Jurkat, Clone E6-1 (cell line): ENCODE measurements around the gene CPT1C.
"Not testable (repeated sequence)": the region's sequence is repeated elsewhere in the genome, so short reads cannot be mapped to it uniquely, and the experiment has no call there.

ENCODE experiments used
- DNase-seq: peaks from one replicate; pipeline ENCODE4 v3.0.0-alpha.2; 2011; ENCODE audit warnings: low read depth, low spot score
- H3K4me3 ChIP-seq: 2 replicates; pipeline ENCODE4 v1.5.1; 2011; ENCODE audit warnings: mild to moderate bottlenecking, low read length, control low read depth, moderate library complexity

The CPT1C gene

DNA sequence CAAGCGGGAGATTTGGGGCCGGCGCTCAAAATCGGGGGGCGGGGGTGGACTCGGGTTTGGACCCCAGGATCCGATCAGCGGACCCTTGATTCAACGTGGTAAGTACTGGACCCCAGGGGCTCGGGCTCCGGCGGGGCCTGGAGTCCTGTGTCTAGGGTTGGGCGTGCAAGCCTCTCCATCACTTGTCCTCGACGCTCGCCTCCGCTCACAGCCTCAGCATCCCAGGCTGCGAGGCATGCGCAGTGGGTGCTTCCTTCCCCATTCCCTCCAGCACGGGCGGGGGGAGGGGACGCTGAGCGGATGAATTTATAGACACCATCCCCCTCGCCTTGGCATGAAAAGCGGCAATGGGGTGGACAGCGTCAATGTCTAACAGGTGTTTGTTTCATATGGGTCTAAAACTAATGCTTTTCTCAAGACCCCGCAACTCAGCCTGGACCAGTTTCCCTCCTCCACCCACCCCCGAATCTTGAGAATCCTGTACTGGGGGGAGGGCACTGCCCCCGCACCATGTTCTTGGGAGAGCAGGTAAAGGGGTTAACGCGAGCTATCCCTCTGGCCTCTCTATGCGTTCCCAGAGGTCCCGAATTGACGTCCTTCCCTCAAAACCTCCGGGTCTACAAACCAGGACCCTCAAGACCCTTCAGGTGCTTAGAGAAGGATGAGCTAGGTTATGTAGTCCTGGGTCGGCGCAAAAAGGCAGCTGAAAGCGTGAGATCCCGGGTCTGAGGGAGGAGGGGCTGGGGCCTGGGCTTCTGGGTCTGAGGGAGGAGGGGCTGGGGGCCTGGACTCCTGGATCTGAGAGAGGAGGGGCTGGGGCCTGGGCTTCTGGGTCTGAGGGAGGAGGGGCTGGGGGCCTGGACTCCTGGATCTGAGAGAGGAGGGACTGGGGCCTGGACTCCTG lies 579 bp downstream of the CPT1C start:
- no peak for DNase-seq
- no peak overlapping the region for H3K4me3 ChIP-seq

DNA sequence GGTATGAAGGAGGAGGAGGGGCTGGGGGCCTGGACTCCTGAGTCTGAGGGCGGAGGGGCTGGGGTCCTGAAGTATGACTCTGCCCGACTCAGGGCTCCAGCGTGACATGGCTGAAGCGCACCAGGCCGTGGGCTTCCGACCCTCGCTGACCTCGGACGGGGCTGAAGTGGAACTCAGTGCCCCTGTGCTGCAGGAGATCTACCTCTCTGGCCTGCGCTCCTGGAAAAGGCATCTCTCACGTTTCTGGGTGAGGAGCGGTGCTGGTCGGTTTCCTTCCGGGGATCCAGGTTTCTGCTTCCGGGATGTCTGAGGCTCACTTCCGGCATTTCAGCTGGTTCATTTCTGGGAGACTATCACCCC lies 1.2 kb downstream of the CPT1C start:
- no peak overlapping the region for H3K4me3 ChIP-seq
- DNase-seq, result no peak

DNA sequence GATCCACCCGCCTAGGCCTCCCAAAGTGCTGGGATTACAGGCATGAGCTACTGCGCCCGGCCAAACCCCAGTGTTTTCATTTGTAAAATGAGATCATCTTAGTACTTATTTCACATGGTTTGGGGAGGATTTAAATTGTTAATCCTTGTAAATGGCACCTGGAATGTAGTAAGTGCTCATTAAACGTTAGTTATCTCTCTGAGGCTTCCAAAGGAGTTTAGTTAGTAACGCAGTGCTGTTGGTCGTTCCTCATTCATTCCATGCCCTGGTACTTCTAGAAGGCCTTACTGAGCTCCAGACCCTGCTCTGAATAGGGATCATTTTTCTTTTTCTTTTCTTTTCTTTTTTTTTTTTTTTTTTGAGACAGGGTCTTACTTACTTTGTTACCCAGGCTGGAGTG lies 5.2 kb downstream of the CPT1C start:
- no peak for DNase-seq
- H3K4me3 ChIP-seq, result no peak overlapping the region

DNA sequence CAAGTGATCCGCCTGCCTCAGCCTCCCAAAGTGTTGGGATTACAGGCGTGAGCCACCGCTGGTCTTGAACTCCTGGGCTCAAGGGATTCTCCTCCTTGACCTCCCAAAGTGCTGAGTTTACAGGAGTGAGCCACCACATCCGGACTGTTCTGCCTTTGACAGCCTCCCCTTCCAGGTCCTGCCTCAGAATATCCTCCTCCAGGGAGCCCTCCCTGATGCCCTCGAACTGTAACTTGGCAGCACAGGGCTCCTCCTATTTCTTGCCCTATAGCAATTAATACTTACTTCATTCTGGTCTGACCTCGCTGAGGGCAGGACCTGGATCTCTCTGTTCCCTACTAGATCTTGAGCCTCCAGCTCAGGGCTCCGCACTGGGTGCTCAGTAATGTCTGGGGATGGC lies 5.9 kb downstream of the CPT1C start:
- no peak for DNase-seq
- H3K4me3 ChIP-seq, result no peak overlapping the region

DNA sequence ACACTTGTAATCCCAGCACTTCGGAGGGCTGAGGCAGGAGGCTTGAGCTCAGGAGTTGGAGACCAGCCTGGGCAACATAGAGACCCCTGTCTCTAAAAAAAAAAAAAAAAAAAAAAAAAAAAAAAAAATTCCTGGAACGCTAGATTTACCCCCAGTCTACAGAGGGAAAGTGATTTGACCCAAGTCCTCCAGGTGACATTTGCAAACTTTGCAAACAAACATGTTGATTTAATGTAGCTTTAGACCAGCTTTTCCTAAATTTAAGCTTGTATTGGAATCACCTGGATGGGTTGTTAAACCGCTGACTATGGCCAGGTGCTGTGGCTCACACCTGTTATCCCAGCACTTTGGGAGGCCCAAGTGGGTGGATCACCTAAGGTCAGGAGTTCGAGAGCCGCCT lies 8.4 kb downstream of the CPT1C start:
- DNase-seq, result no peak
- no peak overlapping the region for H3K4me3 ChIP-seq

DNA sequence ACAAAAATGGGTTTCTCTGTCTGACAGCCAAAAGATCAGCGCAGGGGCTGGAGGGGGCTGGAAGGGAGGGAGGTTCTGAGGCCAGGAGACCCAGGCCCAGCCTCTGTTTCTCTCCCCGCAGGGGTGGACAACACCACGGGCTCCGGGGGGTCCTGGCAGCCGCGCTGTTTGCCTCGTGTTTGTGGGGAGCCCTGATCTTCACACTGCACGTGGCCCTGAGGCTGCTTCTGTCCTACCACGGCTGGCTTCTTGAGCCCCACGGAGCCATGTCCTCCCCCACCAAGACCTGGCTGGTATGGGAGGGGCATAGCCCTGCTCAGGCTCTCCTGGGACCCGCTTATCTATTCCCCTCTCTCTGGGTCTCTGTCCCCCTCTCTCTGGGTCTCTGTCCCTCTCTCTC lies 9.6 kb downstream of the CPT1C start:
- no peak overlapping the region for H3K4me3 ChIP-seq
- DNase-seq, result no peak

DNA sequence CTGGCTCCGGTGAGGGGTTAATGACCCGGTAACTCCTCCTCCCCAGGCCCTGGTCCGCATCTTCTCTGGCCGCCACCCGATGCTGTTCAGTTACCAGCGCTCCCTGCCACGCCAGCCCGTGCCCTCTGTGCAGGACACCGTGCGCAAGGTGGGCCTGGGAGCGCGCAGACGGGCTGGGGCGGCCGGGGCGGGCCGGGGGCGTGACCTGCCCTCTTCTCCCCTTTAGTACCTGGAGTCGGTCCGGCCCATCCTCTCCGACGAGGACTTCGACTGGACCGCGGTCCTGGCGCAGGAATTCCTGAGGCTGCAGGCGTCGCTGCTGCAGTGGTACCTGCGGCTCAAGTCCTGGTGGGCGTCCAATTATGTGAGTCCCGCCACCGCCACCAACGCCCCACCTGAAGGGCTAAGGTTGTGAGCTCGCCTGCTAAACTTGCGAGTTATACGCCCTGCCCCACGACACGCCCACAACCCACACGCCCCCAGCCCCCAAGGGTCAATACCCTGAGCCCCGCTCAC lies 10.4 kb downstream of the CPT1C start:
- no peak for DNase-seq
- H3K4me3 ChIP-seq, result no peak overlapping the region

DNA sequence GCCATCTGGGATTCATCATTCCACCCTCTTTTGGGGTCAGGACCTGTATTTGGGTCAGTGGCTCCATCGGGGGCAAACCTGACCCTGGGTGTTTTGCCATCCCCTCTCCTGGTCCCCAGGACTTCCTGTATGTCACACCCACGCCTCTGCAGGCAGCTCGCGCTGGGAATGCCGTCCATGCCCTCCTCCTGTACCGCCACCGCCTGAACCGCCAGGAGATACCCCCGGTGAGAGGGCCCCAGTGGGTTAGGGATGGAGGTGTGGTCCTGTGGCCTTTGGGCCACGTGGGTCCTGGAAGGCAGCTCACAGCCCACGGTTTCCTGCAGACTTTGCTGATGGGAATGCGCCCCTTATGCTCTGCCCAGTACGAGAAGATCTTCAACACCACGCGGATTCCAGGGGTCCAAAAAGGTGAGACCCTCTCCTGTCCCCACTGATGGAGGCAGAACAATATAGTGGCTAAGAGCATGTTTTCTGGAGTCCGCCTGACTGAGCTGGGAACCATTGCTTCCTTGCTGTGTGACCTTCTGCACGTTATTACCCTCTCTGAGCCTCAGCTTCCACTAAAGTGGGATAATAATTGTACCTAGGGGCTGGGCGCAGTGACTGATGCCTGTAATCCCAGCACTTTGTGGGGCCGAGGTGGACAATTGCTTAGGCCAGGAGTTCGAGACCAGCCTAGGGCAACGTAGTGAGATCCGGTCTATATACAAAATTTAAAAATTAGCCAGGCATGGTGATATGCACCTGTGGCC lies 14.1 kb downstream of the CPT1C start:
- no peak for DNase-seq
- no peak overlapping the region for H3K4me3 ChIP-seq

DNA sequence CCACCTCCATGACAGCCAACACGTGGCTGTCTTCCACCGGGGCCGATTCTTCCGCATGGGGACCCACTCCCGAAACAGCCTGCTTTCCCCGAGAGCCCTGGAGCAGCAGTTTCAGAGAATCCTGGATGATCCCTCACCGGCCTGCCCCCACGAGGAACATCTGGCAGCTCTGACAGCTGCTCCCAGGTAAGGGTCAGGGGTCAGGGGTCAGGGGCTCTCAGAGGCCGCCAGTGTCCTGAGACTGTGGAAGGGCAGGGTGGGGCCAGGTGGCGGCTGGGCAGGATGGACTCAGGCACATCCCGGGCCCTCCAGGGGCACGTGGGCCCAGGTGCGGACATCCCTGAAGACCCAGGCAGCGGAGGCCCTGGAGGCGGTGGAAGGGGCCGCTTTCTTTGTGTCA lies 15.0 kb downstream of the CPT1C start:
- H3K4me3 ChIP-seq, result no peak overlapping the region
- DNase-seq, result no peak

DNA sequence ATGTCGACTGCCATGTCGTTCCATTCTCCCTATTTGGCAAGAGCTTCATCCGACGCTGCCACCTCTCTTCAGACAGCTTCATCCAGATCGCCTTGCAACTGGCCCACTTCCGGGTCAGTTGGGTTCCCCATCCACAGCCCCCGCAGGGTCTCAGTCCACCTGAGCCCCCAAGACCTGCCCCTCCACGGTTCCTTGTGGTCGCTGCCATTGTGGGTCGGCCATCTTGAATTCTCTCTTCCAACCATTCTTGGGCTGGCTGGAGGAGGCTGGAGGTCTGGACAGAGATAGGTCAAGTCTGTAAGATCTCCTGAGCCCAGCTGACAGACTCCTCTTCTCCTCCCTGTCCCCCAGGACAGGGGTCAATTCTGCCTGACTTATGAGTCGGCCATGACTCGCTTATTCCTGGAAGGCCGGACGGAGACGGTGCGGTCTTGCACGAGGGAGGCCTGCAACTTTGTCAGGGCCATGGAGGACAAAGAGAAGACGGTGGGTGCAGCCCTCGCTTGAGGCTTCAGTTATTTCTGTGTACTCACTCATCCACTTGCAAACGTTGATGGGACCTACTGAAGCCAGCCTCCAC lies 19.5 kb downstream of the CPT1C start:
- no peak overlapping the region for H3K4me3 ChIP-seq
- no peak for DNase-seq

DNA sequence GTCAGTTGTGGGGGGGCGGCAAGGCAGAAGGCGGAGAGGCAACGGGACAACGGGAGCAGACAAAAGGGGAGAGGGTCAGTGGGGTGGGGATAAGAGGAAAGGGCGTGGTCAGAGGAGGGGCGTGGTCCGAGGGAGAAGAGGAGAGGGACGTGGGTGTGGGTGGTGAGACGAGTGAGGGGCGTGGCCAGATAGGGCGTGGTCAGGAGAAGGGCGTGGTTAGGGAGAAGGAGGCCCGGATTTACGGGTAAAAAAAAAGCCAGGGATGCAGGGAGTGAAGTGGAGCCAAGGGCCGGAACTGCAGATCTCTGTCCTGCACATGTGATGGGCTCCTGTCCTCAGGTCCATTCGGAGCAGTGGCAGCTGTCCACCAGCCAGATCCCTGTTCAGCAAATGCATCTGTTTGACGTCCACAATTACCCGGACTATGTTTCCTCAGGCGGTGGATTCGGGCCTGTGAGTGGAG lies 21.5 kb downstream of the CPT1C start:
- peak; percentile 14 for DNase-seq

DNA sequence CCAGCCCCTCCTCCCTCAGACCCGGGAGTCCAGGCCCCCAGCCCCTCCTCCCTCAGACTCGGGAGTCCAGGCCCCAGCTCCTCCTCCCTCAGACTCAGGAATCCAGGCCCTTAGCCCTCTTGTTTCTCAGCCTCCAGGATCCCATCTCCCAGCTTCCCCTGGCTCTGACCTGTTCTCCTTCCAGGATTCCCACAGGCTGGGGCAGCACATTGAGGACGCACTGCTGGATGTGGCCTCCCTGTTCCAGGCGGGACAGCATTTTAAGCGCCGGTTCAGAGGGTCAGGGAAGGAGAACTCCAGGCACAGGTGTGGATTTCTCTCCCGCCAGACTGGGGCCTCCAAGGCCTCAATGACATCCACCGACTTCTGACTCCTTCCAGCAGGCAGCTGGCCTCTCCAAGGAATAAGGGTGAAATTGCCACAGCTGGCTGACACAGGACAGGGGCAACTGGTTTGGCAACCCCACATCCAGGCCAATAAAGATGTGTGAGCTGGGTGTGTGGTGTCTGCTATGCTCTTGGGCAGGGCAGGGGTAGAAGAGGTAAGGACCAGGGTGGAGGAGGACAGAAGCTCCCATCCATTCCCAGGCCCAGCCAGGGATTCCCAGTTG lies 22.4 kb downstream of the CPT1C start:
- DNase-seq, result no peak
- H3K4me3 ChIP-seq, result no peak overlapping the region

More for the DNA sequence above, 21.5 kb downstream of the CPT1C start:
- no peak overlapping the region for H3K4me3 ChIP-seq

DNA sequence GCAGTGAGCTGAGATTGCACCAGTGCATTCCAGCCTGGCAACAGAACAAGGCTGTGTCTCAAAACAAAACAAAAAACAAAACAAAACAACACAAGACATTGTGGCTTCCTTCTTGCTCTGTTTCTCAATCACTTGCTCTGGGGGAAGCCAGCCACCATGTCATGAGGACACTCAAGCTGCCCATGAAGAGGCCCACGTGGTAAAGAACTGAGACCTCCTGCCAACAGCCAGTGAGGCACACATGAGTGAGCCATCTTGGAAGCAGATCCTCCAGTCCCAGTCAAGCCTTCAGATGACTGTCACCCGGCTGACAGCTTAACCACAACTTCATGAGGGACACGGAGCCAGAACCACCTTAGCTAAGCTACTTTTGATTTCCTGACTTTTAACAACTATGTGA lies 25.2 kb downstream of the CPT1C start:
- H3K4me3 ChIP-seq, result no peak overlapping the region
- no peak for DNase-seq

DNA sequence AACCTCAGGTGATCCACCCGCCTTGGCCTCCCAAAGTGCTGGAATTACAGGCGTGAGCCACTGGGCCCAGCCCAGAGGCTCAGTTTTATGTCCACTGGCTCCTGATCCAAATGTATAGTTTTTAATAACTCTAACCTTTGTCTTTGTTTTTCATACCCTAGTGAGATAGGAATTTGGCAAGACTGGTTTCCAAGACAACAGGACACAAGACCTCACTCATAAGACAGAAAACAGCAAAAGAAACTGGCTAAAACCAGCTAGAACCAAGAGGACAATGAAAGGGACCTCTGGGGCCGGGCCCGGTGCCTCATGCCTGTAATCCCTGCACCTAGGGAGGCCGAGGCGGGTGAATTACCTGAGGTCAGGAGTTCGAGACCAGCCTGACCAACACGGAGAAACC lies 27.6 kb downstream of the CPT1C start:
- peak overlapping the region; percentile 84; the same call in 1 of the 2 replicates for H3K4me3 ChIP-seq
- no peak for DNase-seq

DNA sequence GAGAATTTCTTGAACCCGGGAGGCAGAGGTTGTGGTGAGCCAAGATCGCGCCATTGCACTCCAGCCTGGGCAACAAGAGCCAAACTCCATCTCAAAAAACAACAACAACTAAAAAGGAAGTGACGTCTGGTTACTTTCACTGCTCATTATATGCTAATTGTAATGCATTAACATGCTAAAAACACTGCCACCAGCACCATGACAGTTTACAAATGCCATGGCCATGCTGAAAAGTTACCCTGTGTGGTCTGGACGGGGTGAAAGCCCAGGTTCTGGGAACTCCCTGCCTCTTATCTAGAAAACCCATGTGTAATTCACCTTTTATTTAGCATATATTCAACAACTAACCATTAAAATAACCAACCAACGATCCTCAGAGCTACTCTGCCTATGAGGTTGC lies 28.1 kb downstream of the CPT1C start:
- no peak overlapping the region for H3K4me3 ChIP-seq
- DNase-seq, result no peak

DNA sequence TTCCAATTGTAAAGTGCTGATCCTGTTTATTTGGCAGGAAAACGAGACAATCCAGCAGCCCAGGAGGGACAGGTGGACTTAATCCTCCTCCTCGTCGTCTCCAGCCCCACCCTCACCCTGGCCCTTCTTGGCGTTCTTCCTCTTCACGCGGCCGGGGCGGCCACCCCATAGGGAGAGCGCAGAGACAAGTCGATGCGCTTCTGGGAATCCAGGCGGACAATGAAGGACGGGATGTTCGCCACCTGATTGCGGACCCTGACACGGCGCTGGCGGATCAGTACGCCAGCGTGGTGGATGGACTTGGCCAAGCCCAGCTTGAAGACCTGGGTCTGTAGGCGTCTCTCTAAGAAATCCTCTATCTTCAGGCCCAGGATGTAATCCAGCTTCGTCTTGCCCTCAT lies 28.5 kb downstream of the CPT1C start:
- DNase-seq, H3K4me3 ChIP-seq: not testable (repeated sequence)

DNA sequence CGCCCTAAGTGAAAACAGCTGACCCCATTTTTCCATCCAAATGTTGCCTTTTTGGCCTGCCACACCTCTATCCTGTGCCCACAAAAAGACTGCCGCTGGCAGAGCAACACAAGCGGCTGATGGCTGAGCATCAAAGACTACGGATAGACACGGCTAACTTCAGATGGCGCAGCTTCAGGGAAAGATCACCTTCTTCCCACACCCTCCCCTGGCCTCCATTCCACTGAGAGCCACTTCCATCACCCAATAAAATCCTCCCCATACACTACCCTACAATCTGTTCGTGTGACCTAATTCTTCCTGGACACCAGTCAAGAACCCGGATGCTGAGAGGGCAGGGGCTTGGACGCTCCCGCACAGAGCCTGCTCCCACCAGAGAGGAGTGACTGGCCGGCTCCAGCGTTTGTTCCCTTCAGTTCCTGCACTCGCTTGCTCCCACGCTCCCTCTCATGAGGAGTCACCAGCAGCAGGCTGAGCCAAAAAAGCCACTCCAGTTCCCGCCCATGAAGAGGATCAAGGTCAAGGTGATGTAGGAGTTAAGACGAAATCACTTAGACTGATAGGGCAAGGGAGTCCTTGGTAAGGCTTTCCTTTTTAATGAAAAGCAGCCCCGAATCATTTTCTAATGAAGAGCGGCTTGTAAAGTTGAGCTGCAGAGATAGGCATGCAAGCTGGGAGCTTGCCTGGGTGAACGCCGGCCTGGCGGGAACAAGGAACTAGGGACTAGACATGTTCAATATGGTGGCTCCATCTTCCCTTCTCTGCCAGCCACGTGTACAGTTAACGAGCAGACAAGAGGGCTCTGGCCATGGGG lies 36.5 kb downstream of the CPT1C start:
- DNase-seq, result no peak
- H3K4me3 ChIP-seq, result no peak overlapping the region

DNA sequence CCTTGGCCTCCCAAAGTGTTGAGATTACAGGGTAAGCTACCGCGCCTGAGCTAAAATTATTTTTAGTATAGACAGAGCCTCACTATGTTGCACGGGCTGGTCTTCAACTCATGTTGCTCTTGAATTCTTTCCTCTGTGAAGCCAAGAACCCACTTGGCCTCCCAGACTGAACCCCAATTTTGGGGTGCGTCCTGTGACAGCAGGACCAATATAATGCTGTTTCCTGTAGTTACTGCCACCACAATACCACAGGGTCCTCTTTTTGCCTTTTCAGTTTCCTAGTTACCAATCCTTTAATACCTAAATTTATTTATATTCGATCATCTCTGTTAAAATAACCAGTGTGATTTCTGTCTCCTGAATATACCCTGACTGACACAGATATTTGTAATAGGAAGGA lies 39.2 kb downstream of the CPT1C start:
- no peak overlapping the region for H3K4me3 ChIP-seq
- DNase-seq, result no peak

DNA sequence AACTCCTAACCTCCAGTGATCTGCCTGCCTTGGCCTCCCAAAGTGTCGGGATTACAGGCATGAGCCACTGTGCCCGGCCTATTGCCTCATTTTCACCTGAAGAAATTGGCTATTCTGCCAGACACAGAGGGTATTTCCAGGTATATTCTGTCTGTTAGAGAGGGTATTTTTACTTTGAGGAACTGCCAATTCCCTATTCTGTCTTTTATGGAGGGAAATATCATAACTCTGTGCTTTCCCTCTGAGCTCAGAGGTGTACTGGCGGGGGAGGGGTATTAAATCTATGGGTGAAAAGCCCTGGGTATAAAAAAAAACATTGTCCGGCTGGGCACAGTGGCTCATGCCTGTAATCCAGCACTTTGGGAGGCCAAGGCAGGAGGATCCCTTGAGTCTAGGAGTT lies 47.4 kb downstream of the CPT1C start:
- no peak for DNase-seq

More for the DNA sequence above, 47.4 kb downstream of the CPT1C start:
- no peak overlapping the region for H3K4me3 ChIP-seq
